IPS DF 6.9 (cell line): ENCODE results near the gene IFI27L1.

Experiments
- DNase-seq: peaks from one replicate; pipeline ENCODE4 v3.0.0-alpha.2; 2013; ENCODE audit warnings: low read depth, low spot score
- H3K27ac ChIP-seq: one replicate; pipeline ENCODE4 v1.5.1; 2013; ENCODE audit warnings: low read length, control low read depth
- H3K27me3 ChIP-seq: 2 replicates; pipeline ENCODE4 v1.6.1; 2013; ENCODE audit warnings: mild to moderate bottlenecking, low read length; ENCODE audit not compliant: control insufficient read depth, insufficient read depth
- H3K36me3 ChIP-seq: 2 replicates; pipeline ENCODE4 v1.6.1; 2013; ENCODE audit warnings: low read length; ENCODE audit not compliant: control insufficient read depth, insufficient read depth
- H3K4me1 ChIP-seq: 2 replicates; pipeline ENCODE4 v1.6.1; 2013; ENCODE audit warnings: low read length; ENCODE audit not compliant: control insufficient read depth, insufficient read depth
- H3K4me3 ChIP-seq: 2 replicates; pipeline ENCODE4 v1.5.1; 2013; ENCODE audit warnings: mild to moderate bottlenecking, low read length
- H3K9me3 ChIP-seq: 2 replicates; pipeline ENCODE4 v1.6.1; 2013; ENCODE audit warnings: low read length, inconsistent platforms; ENCODE audit not compliant: control insufficient read depth, insufficient read depth
- WGBS: extraction: QIAGEN DNeasy Blood & Tissue Kit; methylation state at CpG from one replicate; pipeline ENCODE4 v1.1.7; 2013; ENCODE audit warnings: mixed read lengths, missing lambda C conversion rate; ENCODE audit not compliant: insufficient read length, insufficient coverage; 5-methylcytosine and 5-hydroxymethylcytosine counted together

IFI27L1 gene

GRCh38 chr14:94041551-94042346 is 39.4 kb upstream of the IFI27L1 start:
- Histone ChIP-seq H3K27me3 (no peaks in the 10 kb centered on the region), H3K9me3 (no peaks in the 10 kb centered on the region), H3K36me3 (0 out of 2 replicates have a peak, but pooled peaks cover 10% of the 10 kb centered on the region), H3K4me1 (no peaks in the 10 kb centered on the region), H3K4me3 (no peak overlapping the region), H3K27ac (no peak overlapping the region)
- no CpG with 5 or more reads among the region's 18 CpGs for WGBS
- DNase-seq = no peak

- no CpG with 5 or more reads among the region's 12 CpGs for WGBS
- Histone ChIP-seq H3K9me3 (no peaks in the 10 kb centered on the region), H3K27ac (no peak overlapping the region), H3K4me1 (no peaks in the 10 kb centered on the region), H3K4me3 (no peak overlapping the region), H3K27me3 (no peaks in the 10 kb centered on the region), H3K36me3 (0 out of 2 replicates have a peak, but pooled peaks cover 12% of the 10 kb centered on the region)
- no peak for DNase-seq
Measured at GRCh38 chr14:94042433-94043091, 38.5 kb upstream of the IFI27L1 start.

- Histone ChIP-seq H3K27ac (no peak overlapping the region), H3K27me3 (no peaks in the 10 kb centered on the region), H3K36me3 (0 out of 2 replicates have a peak, but pooled peaks cover 18% of the 10 kb centered on the region), H3K4me1 (no peaks in the 10 kb centered on the region), H3K4me3 (no peak overlapping the region), H3K9me3 (no peaks in the 10 kb centered on the region)
- WGBS = no CpG with 5 or more reads among the region's 13 CpGs
- DNase-seq = no peak
Measured at GRCh38 chr14:94043111-94043755, 37.9 kb upstream of the IFI27L1 start.

- Histone ChIP-seq H3K36me3 (peaks cover 21% of the 10 kb centered on the region; the same call in 1 of the 2 replicates), H3K27me3 (no peaks in the 10 kb centered on the region), H3K4me3 (no peak overlapping the region), H3K4me1 (no peaks in the 10 kb centered on the region), H3K27ac (no peak overlapping the region), H3K9me3 (no peaks in the 10 kb centered on the region)
- no peak for DNase-seq
- WGBS = no CpG with 5 or more reads among the region's 14 CpGs
Measured at GRCh38 chr14:94043756-94044475, 37.2 kb upstream of the IFI27L1 start.

GRCh38 chr14:94044476-94045091 is 36.5 kb upstream of the IFI27L1 start:
- no peak for DNase-seq
- H3K4me1 ChIP-seq = no peaks in the 10 kb centered on the region
- no CpG with 5 or more reads among the region's 20 CpGs for WGBS
- no peaks in the 10 kb centered on the region for H3K9me3 ChIP-seq
- no peak overlapping the region for H3K4me3 ChIP-seq
- H3K27me3 ChIP-seq = no peaks in the 10 kb centered on the region
- H3K27ac ChIP-seq = no peak overlapping the region
- H3K36me3 ChIP-seq = peaks cover 21% of the 10 kb centered on the region; the same call in 1 of the 2 replicates

- H3K4me3 ChIP-seq = no peak overlapping the region
- no CpG with 5 or more reads among the region's 8 CpGs for WGBS
- H3K36me3 ChIP-seq = peaks cover 24% of the 10 kb centered on the region
Measured at GRCh38 chr14:94045101-94045500, 36.0 kb upstream of the IFI27L1 start.

GRCh38 chr14:94045563-94046345 is 35.4 kb upstream of the IFI27L1 start:
- Histone ChIP-seq H3K36me3 (peaks cover 29% of the 10 kb centered on the region), H3K27ac (no peak overlapping the region), H3K4me1 (no peaks in the 10 kb centered on the region), H3K27me3 (no peaks in the 10 kb centered on the region), H3K4me3 (no peak overlapping the region), H3K9me3 (no peaks in the 10 kb centered on the region)
- no peak for DNase-seq
- WGBS = no CpG with 5 or more reads among the region's 19 CpGs

More at GRCh38 chr14:94045101-94045500, 36.0 kb upstream of the IFI27L1 start:
- DNase-seq = no peak
- H3K9me3 ChIP-seq = no peaks in the 10 kb centered on the region
- H3K27me3 ChIP-seq = no peaks in the 10 kb centered on the region
- no peak overlapping the region for H3K27ac ChIP-seq
- no peaks in the 10 kb centered on the region for H3K4me1 ChIP-seq

GRCh38 chr14:94046696-94047250 is 34.3 kb upstream of the IFI27L1 start:
- H3K4me3 ChIP-seq = no peak overlapping the region
- H3K27me3 ChIP-seq = no peaks in the 10 kb centered on the region
- DNase-seq = no peak
- H3K27ac ChIP-seq = no peak overlapping the region
- H3K4me1 ChIP-seq = no peaks in the 10 kb centered on the region
- peaks cover 34% of the 10 kb centered on the region for H3K36me3 ChIP-seq
- no peaks in the 10 kb centered on the region for H3K9me3 ChIP-seq
- no CpG with 5 or more reads among the region's 7 CpGs for WGBS

GRCh38 chr14:94047581-94047980 is 33.5 kb upstream of the IFI27L1 start:
- H3K36me3 ChIP-seq = peaks cover 36% of the 10 kb centered on the region
- WGBS = no CpG with 5 or more reads among the region's 3 CpGs
- no peaks in the 10 kb centered on the region for H3K27me3 ChIP-seq
- H3K4me3 ChIP-seq = no peak overlapping the region
- H3K27ac ChIP-seq = no peak overlapping the region
- no peaks in the 10 kb centered on the region for H3K9me3 ChIP-seq
- H3K4me1 ChIP-seq = no peaks in the 10 kb centered on the region; the same call in 1 of the 2 replicates
- no peak for DNase-seq
